HAP-1 (cell line): ENCODE data around the gene KDM4C.

ENCODE experiments used
- DNase-seq, 2 experiments: peaks; one replicate each; pipeline ENCODE4 v3.0.0-alpha.2; 2016 to 2020; ENCODE audit warnings: low spot score in 2 of 2
- H3K27me3 ChIP-seq: fragments of 250-450 bp; sonication (Bioruptor Pico); 2 replicates; pipeline ENCODE4 v1.5.1; 2020; ENCODE audit warnings: low read depth, mild to moderate bottlenecking, moderate library complexity
- H3K36me3 ChIP-seq: fragments of 250-450 bp; sonication (Bioruptor Pico); replicated peaks from 2 replicates; pipeline ENCODE4 v1.5.1; 2020; ENCODE audit warnings: mild to moderate bottlenecking
- H3K4me1 ChIP-seq: fragments of 250-450 bp; sonication (Bioruptor Pico); 2 replicates; pipeline ENCODE4 v1.5.1; 2020; ENCODE audit warnings: mild to moderate bottlenecking
- H3K4me3 ChIP-seq: fragments of 250-450 bp; sonication (Bioruptor Pico); 2 replicates; pipeline ENCODE4 v1.5.1; 2020; ENCODE audit warnings: mild to moderate bottlenecking, moderate library complexity
- H3K9me3 ChIP-seq: fragments of 250-450 bp; sonication (Bioruptor Pico); 2 replicates; pipeline ENCODE4 v1.5.1; 2020; ENCODE audit warnings: mild to moderate bottlenecking, moderate library complexity
- in situ Hi-C: fragments of 300-500 bp; cut with MboI; formaldehyde crosslinking; loops from 3 replicates; pipeline ENCODE4 v1.14.3; 2020; ENCODE audit warnings: low sequenced_read_pairs, inconsistent platforms, mixed read lengths

KDM4C gene

DNA sequence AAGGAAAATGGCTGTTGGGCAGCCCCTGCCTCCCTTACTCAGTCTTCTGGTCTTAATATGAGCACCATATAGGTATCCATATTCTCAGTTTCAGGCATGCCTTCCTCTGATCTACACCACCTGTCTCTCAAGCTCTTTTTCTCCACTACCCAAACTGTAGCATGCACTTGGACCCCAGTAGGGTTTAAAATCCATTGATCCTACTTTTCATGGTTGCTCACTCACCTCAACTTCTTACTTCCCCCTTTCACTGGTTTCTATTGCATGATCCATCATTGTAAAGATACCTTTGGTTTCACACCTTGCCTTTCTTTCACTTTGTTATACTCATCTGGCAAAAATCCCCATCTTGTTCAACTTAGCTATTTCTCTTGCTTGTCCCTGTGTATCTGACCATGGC is 159.4 kb downstream of the KDM4C start:
- no peak for DNase-seq
- Histone ChIP-seq H3K27me3 (no peaks in the 10 kb centered on the region), H3K9me3 (no peaks in the 10 kb centered on the region), H3K4me3 (no peak overlapping the region), H3K4me1 (no peaks in the 10 kb centered on the region), H3K36me3 (no peaks in the 10 kb centered on the region)
- in situ Hi-C loops = no loop called here

DNA sequence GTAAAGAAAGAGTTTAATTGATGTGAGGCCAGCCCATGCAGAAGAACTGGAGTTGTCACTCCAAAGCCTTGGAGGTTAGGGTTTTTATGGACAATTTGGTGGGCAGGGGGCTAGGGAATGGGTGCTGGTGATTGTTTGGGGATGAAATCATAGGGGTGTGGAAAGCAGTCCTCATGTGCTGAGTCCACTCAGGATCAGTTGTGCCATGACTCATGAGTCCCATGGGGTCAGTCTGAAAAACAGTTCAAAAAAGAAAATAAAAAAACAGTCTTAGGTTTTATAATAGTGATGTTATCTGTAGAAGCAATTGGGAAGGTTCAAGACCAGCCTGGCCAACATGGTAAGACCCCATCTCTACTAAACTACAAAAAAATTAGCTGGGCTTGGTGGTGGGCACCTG is 162.3 kb downstream of the KDM4C start:
- DNase-seq = no peak
- Histone ChIP-seq H3K9me3 (no peaks in the 10 kb centered on the region), H3K4me3 (no peak overlapping the region), H3K27me3 (no peaks in the 10 kb centered on the region), H3K36me3 (no peaks in the 10 kb centered on the region), H3K4me1 (peaks cover 8% of the 10 kb centered on the region)
- in situ Hi-C loops = no loop called here

DNA sequence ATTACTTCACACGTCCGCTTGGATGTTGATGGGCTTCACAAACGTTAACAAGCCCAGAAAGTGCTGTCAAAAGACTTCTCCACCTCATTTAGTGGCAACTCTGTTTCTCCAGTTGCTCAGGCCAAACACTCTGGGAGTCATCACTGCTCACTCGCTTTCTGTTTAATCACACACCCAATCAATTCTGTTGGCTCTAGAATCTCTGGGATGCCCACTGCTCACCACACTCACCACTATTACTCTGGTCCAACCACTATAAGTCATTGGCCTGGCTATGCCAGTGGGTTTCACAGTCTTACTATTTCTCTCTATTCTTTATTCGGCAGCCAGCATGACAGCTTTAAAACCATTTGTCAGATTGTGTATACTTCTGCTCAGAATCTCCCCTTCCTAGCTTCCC is 163.5 kb downstream of the KDM4C start:
- Histone ChIP-seq H3K4me3 (no peak overlapping the region), H3K4me1 (peaks cover 8% of the 10 kb centered on the region), H3K36me3 (no peaks in the 10 kb centered on the region), H3K9me3 (no peaks in the 10 kb centered on the region), H3K27me3 (no peaks in the 10 kb centered on the region)
- no peak for DNase-seq
- in situ Hi-C loops = no loop called here

DNA sequence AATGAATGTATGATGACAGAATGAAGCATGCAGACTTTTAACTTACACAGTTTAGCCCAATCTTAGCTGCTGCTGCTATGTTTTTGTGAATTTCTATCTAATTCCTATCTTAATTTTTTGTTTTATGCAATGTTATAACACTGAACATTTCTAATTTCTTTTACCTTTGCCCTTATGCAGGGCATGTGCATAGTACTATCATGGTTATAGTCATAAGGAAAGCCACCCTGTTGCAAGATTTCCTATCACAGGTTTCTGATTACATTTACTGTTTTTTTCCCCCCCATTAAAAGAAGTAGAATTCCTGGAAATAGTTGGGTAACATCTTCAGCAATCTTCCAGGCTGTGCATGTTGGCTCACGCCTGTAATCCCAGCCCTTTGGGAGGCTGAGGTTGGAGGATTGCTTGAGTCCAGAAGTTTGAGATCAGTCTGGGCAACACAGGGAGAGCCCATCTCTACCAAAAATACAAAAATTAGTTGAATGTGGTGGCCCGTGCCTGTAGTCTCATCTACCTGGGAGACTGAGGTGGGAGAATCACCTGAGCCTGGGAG is 164.4 kb downstream of the KDM4C start:
- Histone ChIP-seq H3K4me1 (peaks cover 8% of the 10 kb centered on the region), H3K9me3 (no peaks in the 10 kb centered on the region), H3K36me3 (no peaks in the 10 kb centered on the region), H3K27me3 (no peaks in the 10 kb centered on the region), H3K4me3 (no peak overlapping the region)
- in situ Hi-C loops = no loop called here
- DNase-seq = no peak

DNA sequence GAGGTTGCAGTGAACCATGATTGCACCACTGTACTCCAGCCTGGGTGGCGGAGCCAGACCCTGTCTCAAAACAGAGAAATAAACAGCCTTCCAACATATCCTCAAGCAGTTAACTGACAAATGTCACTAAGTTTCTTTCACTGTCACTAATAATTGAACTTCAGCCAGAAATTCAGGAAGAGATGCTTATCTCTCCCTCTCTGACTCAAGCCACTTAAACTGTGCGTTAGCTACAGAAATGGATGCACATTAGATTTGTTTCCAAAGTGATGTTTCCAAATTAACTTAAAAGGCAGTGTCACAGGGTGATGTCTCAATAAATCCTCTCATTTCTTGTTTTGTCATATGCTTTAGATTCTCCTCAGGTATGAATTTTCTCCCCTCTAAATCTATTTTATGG is 164.9 kb downstream of the KDM4C start:
- Histone ChIP-seq H3K4me3 (no peak overlapping the region), H3K9me3 (no peaks in the 10 kb centered on the region), H3K36me3 (no peaks in the 10 kb centered on the region), H3K27me3 (no peaks in the 10 kb centered on the region), H3K4me1 (peaks cover 8% of the 10 kb centered on the region)
- no peak for DNase-seq
- in situ Hi-C loops = no loop called here

DNA sequence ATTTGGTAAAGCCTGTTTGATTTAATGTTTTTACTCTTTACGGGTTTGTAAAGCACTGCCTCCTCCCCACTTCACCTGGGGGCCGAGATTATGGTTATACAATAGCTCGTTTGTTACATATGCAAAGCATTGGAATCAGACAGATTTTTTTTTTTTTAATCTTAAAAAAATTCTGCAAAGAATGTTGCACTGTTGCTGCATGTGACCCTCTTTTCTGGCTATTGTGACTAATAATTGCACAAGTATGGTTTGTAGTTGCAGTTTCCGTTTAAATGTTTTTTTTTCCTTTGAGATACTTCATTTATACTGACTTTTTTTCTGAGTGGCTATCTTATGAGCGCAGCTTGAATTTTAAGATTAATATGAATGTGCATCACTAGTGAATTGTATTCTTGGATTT is 165.3 kb downstream of the KDM4C start:
- Histone ChIP-seq H3K27me3 (no peaks in the 10 kb centered on the region), H3K9me3 (no peaks in the 10 kb centered on the region), H3K36me3 (no peaks in the 10 kb centered on the region), H3K4me1 (peaks cover 8% of the 10 kb centered on the region), H3K4me3 (no peak overlapping the region)
- in situ Hi-C loops = no loop called here
- no peak for DNase-seq

DNA sequence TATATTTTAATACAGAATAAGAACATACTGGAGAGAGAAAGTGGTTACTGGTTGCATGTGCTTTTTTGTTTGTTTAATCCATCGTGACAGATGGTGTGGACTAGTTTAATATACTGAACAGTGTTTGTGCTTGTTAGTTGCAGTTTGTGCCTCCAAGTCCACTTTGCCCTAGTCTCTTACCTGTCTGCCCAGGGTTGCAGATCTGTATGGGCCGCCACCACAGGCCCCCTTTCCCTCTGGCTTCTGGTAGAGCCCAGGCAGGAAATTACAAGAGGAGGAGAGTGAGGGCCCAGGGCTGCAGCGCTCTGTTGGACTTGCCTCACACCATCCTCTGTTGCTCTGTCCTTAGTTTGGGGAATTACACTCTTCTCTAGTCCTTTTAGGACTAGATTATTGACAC is 166.4 kb downstream of the KDM4C start:
- no peaks in the 10 kb centered on the region for H3K36me3 ChIP-seq

DNA sequence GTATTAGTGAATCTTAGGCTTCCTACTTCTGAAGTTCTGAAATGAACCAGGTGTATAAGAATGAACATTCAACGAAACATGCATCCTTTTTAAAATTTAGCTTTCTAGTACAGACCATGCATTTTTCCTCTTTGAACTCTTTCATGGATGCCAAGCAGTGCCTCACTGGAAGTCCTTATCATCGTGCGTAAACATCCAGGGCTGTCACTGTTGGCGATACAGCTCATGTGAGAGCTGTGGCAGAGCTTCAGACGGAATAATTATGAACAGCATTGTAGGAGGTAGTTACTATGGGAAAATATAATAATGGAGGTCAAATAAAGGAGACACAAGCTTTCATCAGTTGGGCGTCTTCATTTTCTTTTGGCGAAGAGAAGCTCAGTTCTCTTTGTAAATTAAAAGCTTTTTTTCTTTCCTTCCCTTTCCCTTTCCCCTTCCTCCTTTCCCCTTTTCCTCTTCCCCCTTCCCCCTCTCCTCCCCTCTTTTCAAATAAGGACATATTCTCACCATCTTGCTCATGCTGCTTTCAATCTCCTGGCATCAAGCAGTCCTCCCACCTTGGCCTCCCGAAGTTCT is 167.3 kb downstream of the KDM4C start:
- in situ Hi-C loops = no loop called here
- Histone ChIP-seq H3K9me3 (no peaks in the 10 kb centered on the region), H3K4me1 (peaks cover 8% of the 10 kb centered on the region), H3K36me3 (no peaks in the 10 kb centered on the region), H3K4me3 (no peak overlapping the region), H3K27me3 (no peaks in the 10 kb centered on the region)
- DNase-seq = no peak

More for the DNA sequence above, 166.4 kb downstream of the KDM4C start:
- H3K4me1 ChIP-seq = peaks cover 8% of the 10 kb centered on the region
- no peaks in the 10 kb centered on the region for H3K9me3 ChIP-seq
- no peak overlapping the region for H3K4me3 ChIP-seq
- in situ Hi-C loops = no loop called here
- H3K27me3 ChIP-seq = no peaks in the 10 kb centered on the region
- no peak for DNase-seq

DNA sequence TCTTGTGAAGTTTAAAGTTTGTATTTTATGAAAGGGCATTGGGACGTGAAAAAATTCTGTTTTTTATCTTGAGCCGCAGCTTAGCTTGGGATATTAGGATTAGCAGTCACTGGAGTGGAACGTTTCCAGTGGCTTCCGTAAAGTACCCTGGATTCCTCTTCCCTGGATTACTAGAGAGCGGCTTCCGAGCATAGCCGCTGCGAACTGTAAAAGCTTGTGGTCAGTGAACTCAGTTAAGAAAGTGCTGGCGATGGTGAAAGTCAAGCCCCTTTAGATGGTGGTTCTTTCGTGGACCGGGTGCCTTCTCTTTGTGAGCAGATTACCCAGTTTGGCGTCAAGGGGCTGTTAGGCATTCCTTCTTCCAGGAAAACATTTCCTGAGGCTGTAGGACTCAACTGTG is 168.1 kb downstream of the KDM4C start:
- in situ Hi-C loops = no loop called here

DNA sequence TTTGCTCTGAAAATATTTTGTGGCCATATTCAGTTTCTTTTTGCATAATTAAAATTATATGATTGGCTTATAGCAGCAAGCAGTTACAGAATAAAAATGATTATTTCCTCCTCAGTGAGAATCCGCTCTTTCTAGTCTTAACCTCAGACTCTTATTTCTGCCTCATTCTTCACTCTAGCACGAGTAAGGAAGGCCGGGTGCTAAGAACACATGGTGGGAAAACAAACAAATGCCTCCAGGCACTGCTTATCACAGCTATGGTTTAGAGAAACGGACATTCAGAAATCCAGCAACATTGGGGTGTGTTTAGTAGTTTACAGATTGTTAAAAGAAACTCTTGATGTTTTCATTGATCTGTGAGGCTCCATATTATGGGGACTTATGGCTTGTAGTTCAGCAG is 168.7 kb downstream of the KDM4C start:
- no peak for DNase-seq
- in situ Hi-C loops = no loop called here
- H3K4me1 ChIP-seq = peaks cover 8% of the 10 kb centered on the region
- no peaks in the 10 kb centered on the region for H3K27me3 ChIP-seq
- H3K4me3 ChIP-seq = no peak overlapping the region
- H3K36me3 ChIP-seq = no peaks in the 10 kb centered on the region
- no peaks in the 10 kb centered on the region for H3K9me3 ChIP-seq

More for the DNA sequence above, 168.1 kb downstream of the KDM4C start:
- H3K4me1 ChIP-seq = peaks cover 8% of the 10 kb centered on the region
- no peak for DNase-seq
- H3K27me3 ChIP-seq = no peaks in the 10 kb centered on the region
- H3K9me3 ChIP-seq = no peaks in the 10 kb centered on the region
- no peaks in the 10 kb centered on the region for H3K36me3 ChIP-seq
- no peak overlapping the region for H3K4me3 ChIP-seq

DNA sequence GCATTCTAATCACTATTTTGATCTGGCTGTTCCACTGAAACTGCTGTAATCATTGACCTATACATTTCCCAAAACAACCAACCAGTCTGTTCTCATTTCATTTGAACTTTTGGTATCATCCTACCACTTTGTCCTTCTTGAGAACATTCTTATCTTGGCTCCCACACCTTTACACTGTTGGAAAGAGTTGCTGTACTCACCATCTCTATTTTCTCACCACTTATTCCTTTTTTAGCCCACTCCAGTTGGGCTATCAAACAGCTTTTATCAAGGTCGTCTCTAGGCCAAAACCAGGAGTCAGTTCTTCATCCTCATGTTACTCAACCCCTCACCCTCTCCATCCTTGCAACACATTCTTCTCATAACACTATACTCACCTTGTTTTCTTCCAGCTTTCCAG is 170.1 kb downstream of the KDM4C start:
- Histone ChIP-seq H3K4me3 (no peak overlapping the region), H3K4me1 (peaks cover 5% of the 10 kb centered on the region), H3K27me3 (no peaks in the 10 kb centered on the region), H3K9me3 (no peaks in the 10 kb centered on the region), H3K36me3 (no peaks in the 10 kb centered on the region)
- in situ Hi-C loops = no loop called here
- DNase-seq = no peak

DNA sequence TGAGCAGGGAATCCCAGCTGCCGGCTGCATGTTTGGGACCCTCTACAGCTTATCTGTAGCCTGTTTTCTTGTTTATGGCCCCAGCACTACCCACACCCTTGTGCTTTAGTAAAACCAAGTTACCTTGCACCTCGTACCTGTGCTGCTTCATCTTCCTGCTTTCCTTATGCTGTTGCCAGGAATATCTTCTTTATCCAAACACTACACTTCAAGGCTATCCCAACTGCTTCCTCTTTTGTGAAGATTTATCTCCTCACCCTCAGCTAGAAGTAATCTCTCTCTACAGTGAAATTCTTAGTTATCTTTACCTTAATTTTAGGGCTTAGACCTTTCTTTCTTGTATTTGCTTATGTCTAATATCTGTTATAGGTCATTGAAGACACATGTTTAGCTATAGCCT is 171.1 kb downstream of the KDM4C start:
- H3K4me3 ChIP-seq = no peak overlapping the region
- DNase-seq = no peak
- in situ Hi-C loops = no loop called here
- H3K9me3 ChIP-seq = no peaks in the 10 kb centered on the region
- no peaks in the 10 kb centered on the region for H3K36me3 ChIP-seq
- H3K27me3 ChIP-seq = no peaks in the 10 kb centered on the region
- no peaks in the 10 kb centered on the region; the same call in 1 of the 2 replicates for H3K4me1 ChIP-seq

DNA sequence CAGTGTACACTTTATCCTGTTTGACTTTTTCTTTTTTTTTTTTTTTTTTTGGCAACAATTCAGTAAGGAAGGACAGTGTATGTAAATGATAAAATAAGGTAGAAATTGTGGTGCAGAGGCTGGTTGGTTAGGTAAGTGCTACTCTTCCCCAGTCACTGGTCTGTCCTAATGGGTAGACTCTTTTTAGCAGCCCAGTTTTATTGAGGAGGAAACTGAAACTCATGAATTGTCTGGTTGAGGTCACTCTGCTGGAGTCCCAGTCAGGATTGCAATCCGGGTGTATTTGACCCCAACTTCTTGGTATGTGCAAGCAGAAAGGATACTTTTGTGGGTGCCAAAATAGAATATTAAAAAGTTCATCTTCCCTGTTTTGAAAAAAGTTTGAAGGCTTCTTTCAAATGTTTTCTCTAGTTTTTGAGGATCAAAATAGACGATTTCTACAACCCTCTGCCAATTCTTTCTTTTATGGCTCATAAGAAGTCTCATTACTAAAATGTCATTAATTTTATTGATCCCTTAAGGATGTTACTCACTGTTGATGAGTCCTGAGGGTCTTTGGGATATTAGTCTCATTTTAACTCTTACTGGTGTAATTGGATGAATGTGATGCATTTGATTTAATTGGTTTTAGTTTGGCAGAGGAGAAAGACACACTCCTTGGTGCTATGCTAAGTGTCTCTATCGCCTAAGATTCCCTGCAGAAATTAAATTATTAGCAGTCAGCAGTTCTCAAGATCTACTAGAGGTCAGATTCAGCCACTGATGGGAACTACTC is 171.9 kb downstream of the KDM4C start:
- Histone ChIP-seq H3K27me3 (no peaks in the 10 kb centered on the region), H3K4me3 (no peak overlapping the region), H3K9me3 (no peaks in the 10 kb centered on the region), H3K36me3 (no peaks in the 10 kb centered on the region), H3K4me1 (no peaks in the 10 kb centered on the region; the same call in 1 of the 2 replicates)
- in situ Hi-C loops = no loop called here
- no peak for DNase-seq

DNA sequence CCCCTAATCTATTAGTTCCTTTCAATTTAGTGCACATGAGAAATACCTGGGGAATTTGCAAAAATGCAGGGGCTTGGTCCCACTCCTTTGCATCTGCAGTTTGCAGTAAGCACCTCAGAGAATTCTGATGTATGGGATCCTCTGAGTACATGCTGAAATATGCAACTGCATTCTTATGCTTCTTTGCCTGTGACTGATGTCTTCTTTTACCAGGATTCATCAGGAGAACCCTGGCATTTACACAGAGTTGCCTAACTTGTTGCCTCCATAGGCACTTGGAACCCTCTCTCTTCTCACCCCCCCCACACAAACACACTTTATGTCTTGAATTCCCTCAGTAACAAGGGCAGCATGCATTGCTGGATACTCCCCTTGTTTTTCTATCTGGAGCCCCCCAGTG is 173.1 kb downstream of the KDM4C start:
- Histone ChIP-seq H3K4me3 (no peak overlapping the region), H3K4me1 (no peaks in the 10 kb centered on the region; the same call in 1 of the 2 replicates), H3K9me3 (no peaks in the 10 kb centered on the region), H3K36me3 (no peaks in the 10 kb centered on the region), H3K27me3 (no peaks in the 10 kb centered on the region)
- no peak for DNase-seq
- in situ Hi-C loops = no loop called here
